GM12864 (cell line): ENCODE results near the gene KRT28.
"Not testable (repeated sequence)": the region's sequence is repeated elsewhere in the genome, so short reads cannot be mapped to it uniquely, and the experiment has no call there.

ENCODE experiments used
- DNase-seq: peaks from one replicate; pipeline ENCODE4 v3.0.0-alpha.2; 2011; ENCODE audit warnings: low read depth
- H3K4me3 ChIP-seq: 2 replicates; pipeline ENCODE4 v1.5.1; 2011; ENCODE audit warnings: mild to moderate bottlenecking, low read depth, low read length, control low read depth
- TF ChIP-seq, protein P1 (sequence below): IDR thresholded peaks from 2 replicates; pipeline ENCODE4 v1.5.1; 2011; ENCODE audit warnings: low read depth, mild to moderate bottlenecking, moderate library complexity, low read length, control low read depth, inconsistent platforms; ENCODE audit errors: missing control alignments

KRT28 gene

DNA sequence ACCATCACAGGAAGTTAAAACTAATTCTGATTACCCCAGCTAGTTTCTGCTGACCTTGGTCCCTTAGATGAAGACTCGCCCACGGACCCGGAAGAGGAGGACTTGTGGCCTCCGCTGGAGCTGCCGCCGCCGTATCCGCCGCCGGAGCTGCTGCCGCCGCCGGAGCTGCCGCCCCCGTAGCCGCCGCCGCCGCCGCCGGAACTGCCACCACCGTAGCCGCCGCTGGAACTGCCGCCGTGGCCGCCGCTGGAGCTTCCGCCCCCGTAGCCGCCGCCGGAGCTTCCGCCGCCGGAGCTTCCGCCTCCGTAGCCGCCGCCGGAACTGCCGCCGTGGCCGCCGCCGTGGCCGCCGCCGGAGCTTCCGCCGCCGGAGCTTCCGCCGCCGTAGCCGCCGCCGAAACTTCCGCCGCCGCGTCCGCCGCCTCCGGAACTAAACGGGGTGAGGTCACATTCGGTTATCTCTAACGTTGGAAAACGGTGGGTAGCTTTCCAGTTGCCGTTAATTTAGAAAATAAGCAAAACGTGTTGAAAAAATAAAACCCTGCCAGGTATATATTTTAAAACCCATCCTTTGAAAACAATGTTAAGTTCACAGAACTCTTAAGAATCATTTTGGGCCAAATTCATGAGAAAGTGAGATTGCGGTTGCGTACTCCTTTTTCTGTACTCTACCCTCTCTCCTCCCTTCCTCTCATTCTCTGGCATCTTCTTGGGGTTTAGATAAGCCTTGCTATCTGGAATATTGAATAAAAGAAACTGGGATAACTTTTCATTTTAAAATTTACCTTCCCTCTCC, 19.2 kb upstream of the KRT28 start:
- H3K4me3 ChIP-seq = peak overlapping the region; percentile 71
- TF ChIP-seq, protein P1, sequence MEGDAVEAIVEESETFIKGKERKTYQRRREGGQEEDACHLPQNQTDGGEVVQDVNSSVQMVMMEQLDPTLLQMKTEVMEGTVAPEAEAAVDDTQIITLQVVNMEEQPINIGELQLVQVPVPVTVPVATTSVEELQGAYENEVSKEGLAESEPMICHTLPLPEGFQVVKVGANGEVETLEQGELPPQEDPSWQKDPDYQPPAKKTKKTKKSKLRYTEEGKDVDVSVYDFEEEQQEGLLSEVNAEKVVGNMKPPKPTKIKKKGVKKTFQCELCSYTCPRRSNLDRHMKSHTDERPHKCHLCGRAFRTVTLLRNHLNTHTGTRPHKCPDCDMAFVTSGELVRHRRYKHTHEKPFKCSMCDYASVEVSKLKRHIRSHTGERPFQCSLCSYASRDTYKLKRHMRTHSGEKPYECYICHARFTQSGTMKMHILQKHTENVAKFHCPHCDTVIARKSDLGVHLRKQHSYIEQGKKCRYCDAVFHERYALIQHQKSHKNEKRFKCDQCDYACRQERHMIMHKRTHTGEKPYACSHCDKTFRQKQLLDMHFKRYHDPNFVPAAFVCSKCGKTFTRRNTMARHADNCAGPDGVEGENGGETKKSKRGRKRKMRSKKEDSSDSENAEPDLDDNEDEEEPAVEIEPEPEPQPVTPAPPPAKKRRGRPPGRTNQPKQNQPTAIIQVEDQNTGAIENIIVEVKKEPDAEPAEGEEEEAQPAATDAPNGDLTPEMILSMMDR = no peak
- peak; percentile 22 for DNase-seq

DNA sequence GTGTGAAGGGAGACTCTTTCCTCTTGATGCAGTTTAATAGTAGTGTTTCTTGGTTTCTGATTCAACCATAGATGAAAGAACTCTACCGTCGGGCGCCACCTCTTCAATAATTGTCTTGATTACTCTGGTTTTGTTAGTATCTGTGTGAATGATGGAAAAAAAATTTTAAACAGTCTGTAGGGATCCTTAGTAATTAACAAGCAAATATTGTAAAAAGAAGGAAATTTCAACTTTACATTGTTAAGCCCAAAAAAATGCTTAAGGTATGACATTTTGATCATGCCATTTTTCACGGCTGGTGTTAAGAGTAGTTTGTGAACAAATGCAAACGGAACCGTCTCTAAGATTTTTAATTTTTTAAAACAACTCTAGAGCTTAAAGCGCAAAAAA, 18.6 kb upstream of the KRT28 start:
- peak overlapping the region; percentile 71 for H3K4me3 ChIP-seq
- TF ChIP-seq, protein P1 = no peak
- no peak for DNase-seq

DNA sequence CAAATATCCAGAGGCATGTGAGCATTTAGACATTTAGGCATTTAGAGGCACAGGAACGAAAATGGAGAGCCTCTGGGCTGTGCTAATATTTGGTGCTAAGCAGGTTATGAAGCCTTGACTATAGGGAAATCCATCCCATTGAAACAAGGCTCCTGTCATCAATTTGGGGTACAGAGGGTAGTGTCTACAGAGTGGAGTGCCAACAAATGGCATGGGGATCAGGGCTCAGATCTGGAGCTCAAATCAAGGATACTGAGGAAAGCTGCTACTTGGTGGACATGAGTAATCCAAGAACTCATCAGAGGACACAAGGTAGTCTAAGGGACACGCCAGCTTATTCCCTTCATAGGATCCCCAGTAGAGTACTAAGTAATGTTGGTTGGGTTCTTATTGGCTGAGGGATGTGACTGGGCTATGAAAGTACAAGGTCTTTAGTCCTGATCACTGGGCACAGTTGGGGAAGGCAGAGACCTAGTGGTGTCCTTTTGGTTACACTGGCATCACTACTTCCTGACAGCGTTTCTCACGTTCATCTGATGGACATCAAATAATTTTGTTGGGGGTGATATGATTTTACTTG, 17.4 kb upstream of the KRT28 start:
- no peak for DNase-seq

DNA sequence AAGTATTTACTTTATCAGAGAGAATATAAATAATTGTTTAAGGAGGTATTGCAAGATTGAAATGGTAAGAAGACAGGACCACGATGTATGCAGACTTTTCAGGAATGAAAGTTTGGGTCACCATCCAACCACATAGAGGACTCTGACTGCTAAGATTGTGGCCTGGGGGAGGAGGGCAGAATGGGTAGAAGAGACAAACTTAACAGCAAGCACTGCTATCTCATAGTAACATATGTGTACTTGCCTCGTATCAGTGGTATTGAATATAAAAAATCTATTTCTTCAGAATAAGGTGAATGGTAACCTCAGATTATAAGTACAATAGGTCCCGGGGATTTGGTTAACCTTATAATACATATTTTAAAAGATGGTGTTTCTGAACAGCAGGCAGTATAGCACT, 16.8 kb upstream of the KRT28 start:
- H3K4me3 ChIP-seq = no peak overlapping the region
- TF ChIP-seq, protein P1 = no peak
- no peak for DNase-seq

More for the DNA sequence above, 17.4 kb upstream of the KRT28 start:
- H3K4me3 ChIP-seq = no peak overlapping the region
- TF ChIP-seq, protein P1 = no peak

DNA sequence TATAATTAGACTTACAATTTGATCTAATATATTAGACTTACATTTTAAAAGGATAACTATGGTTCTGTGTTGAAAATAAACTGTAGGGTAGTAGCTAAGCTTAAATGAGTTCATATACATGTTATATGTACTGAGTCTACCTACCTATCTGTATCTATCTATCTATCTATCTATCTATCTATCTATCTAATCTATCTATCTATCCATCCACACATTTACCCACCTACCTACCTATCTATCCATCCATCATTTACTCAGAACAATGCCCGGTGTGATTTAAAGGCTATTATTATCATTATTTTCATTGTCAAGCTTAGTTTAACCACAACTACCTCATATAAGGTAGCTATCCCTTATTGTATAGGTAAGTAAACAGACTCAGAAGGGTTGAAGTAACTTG, 15.6 kb upstream of the KRT28 start:
- TF ChIP-seq, protein P1 = no peak
- H3K4me3 ChIP-seq = no peak overlapping the region
- no peak for DNase-seq

DNA sequence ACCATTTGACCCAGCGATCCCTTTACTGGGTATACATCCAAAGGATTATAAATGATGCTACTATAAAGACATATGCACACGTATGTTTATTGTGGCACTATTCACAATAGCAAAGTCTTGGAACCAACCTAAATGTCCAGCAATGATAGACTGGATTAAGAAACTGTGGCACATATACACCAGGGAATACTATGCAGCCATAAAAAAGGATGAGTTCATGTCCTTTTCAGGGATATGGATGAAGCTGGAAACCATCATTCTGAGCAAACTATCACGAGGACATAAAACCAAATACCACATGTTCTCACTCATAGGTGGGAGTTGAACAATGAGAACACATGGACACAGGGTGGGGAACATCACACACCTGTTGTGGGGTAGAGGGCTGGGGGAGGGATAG, 14.9 kb upstream of the KRT28 start:
- not testable (repeated sequence) for DNase-seq, H3K4me3 ChIP-seq

DNA sequence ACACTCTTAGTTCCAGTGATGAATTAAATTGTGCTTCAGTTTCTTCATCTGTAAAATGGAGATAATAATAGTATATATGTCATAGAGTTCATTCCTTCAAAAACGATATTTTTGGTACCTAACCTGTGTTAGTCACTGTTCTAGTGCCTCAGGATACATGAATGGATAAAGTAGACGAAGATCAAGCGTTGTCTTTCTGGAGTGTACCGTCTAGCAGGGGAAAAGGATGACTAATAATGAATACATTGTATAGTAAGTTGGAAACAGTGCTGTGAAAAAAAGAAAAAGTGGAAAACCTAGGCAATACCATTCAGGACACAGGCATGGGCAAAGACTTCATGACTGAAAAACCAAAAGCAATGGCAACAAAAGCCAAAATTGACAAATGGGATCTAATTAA, 14.0 kb upstream of the KRT28 start:
- TF ChIP-seq, protein P1 = no peak
- no peak for DNase-seq
- H3K4me3 ChIP-seq = no peak overlapping the region
